Thymus (tissue), 11 donors: Measurements from ENCODE around the gene MAEA. TPM values are rescaled to one million over a fixed set of nuclear protein-coding genes. Genes with fewer than 3 reads are reported as not detected.

ENCODE experiments used
- DNase-seq, 9 donors: peaks; one replicate each; pipeline ENCODE4 v3.0.0-alpha.2; 2013; ENCODE audit warnings: low spot score in 9 of 9, low read depth in 6 of 9, missing footprints in 1 of 9
- H3K27ac ChIP-seq, 2 donors: one replicate each; pipeline ENCODE4 v1.5.1; 2013; ENCODE audit warnings: control low read depth in 1 of 2, low read depth in 1 of 2, low read length in 1 of 2, mild to moderate bottlenecking in 1 of 2, moderate library complexity in 1 of 2
- H3K27me3 ChIP-seq, 2 donors: one replicate each; pipeline ENCODE4 v1.5.1; 2013; ENCODE audit warnings: low read length in 1 of 2; ENCODE audit not compliant: control insufficient read depth in 2 of 2, insufficient read depth in 1 of 2
- H3K36me3 ChIP-seq, 2 donors: one replicate each; pipeline ENCODE4 v1.5.1; 2013; ENCODE audit warnings: low read length in 1 of 2, mild to moderate bottlenecking in 1 of 2, moderate library complexity in 1 of 2; ENCODE audit not compliant: control insufficient read depth in 2 of 2, insufficient read depth in 2 of 2
- H3K4me1 ChIP-seq, 2 donors: one replicate each; pipeline ENCODE4 v1.5.1; 2013; ENCODE audit warnings: low read length in 2 of 2; ENCODE audit not compliant: control insufficient read depth in 2 of 2, insufficient read depth in 2 of 2
- H3K4me3 ChIP-seq, 2 donors: one replicate each; pipeline ENCODE4 v1.5.1; 2013; ENCODE audit warnings: low read length in 2 of 2, control low read depth in 1 of 2, mild to moderate bottlenecking in 1 of 2
- H3K9me3 ChIP-seq, 2 donors: one replicate each; pipeline ENCODE4 v1.5.1; 2013; ENCODE audit warnings: low read length in 1 of 2, mild to moderate bottlenecking in 1 of 2; ENCODE audit not compliant: control insufficient read depth in 2 of 2, insufficient read depth in 1 of 2
- WGBS: extraction: QIAGEN DNeasy Blood & Tissue Kit; methylation state at CpG from one replicate; pipeline ENCODE4 v1.1.7; 2013; 5-methylcytosine and 5-hydroxymethylcytosine counted together
- polyA plus RNA-seq: library from polyadenylated mRNA; stranded (reverse); fragments of 200-250 nt; gene quantifications from one replicate; pipeline ENCODE4 v1.2.3, GENCODE V29; 2013
- total RNA-seq: library from RNA; stranded (reverse); fragments of 120-200 nt; gene quantifications from one replicate; pipeline ENCODE4 v1.2.4, GENCODE V29; 2013
- donor health status: healthy.

The MAEA gene
- total and polyA plus RNA-seq, 2 donors = 45.4 to 113 TPM

DNA sequence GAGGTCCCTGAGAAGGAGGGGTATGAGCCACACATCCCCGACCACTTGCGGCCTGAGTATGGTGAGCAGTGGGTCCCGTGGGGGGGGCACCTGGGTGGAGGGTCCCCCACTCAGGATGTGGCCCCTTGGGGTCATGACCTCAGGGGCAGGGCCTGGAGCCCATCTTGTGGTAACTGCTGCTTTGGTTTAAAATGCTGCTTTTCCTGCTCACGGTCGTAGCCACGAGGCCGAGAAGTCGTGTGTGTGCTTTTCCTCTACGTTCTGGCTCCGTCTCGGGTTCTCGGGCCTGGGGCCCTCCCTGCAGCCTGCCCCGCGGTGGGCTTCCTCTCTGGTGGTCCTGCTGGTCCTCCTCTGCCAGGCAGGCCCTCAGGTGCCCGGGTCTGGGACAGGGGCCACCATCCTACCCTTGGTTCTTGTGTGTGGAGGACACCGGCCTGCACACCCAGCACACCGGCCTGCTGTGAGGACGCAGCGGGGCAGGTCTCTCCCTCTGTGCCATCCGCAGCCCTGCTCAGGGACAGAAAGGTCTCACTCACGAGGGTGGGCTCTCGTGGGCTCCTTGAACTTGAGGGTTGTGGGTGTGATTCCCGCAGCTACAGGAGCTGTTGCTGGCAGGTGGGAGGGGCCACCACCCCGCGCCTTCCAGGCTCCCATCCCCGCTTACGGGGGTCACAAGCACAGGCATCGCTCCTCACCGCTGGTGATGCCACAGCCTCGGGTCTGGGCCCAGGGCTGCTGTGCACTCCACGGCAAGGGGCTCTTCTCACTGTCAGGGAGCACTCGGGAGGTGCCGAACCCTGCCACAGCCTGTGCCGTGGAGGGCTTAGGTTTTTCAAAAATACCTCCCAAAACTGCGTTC is 76.9 kb downstream of the MAEA start:
- DNase-seq = no peak
- peaks cover 0 to 4% of the 10 kb centered on the region in 2 donors for H3K4me1 ChIP-seq
- H3K27ac ChIP-seq = no peak overlapping the region
- 97% methylated on average over 35 of the region's 35 CpGs for WGBS
- H3K4me3 ChIP-seq = no peak overlapping the region
- H3K36me3 ChIP-seq = peaks cover 1 to 42% of the 10 kb centered on the region in 2 donors
- H3K9me3 ChIP-seq = no peaks in the 10 kb centered on the region
- H3K27me3 ChIP-seq = no peaks in the 10 kb centered on the region

- Histone ChIP-seq H3K9me3 (no peaks in the 10 kb centered on the region), H3K4me1 (peaks cover 0 to 4% of the 10 kb centered on the region in 2 donors), H3K27ac (no peak overlapping the region), H3K27me3 (no peaks in the 10 kb centered on the region), H3K36me3 (peaks cover 3 to 44% of the 10 kb centered on the region in 2 donors), H3K4me3 (no peak overlapping the region)
- 98% methylated on average over 17 of the region's 17 CpGs for WGBS
- no peak for DNase-seq
These were observed 77.7 kb downstream of the MAEA start for GRCh38 chr4:1367230-1367935.

GRCh38 chr4:1367936-1368289 is 78.2 kb downstream of the MAEA start:
- Histone ChIP-seq H3K4me1 (peaks cover 0 to 4% of the 10 kb centered on the region in 2 donors), H3K27me3 (no peaks in the 10 kb centered on the region), H3K27ac (no peak overlapping the region), H3K4me3 (no peak overlapping the region), H3K9me3 (no peaks in the 10 kb centered on the region), H3K36me3 (peaks cover 3 to 44% of the 10 kb centered on the region in 2 donors)
- DNase-seq = no peak
- 92% methylated on average over 10 of the region's 10 CpGs for WGBS

GRCh38 chr4:1368421-1369090 is 78.9 kb downstream of the MAEA start:
- Histone ChIP-seq H3K9me3 (no peaks in the 10 kb centered on the region), H3K36me3 (peaks cover 3 to 42% of the 10 kb centered on the region in 2 donors), H3K4me3 (no peak overlapping the region), H3K27ac (no peak overlapping the region), H3K4me1 (peaks cover 0 to 4% of the 10 kb centered on the region in 2 donors), H3K27me3 (no peaks in the 10 kb centered on the region)
- 97% methylated on average over 24 of the region's 24 CpGs for WGBS
- no peak for DNase-seq

- WGBS = 96% methylated on average over 18 of the region's 18 CpGs
- no peak for DNase-seq
These were observed 79.4 kb downstream of the MAEA start for GRCh38 chr4:1369091-1369450.

GRCh38 chr4:1369479-1370079 is 79.9 kb downstream of the MAEA start:
- DNase-seq = no peak
- H3K27me3 ChIP-seq = no peaks in the 10 kb centered on the region
- no peak overlapping the region for H3K4me3 ChIP-seq
- 99% methylated on average over 22 of the region's 22 CpGs for WGBS
- H3K4me1 ChIP-seq = peaks cover 0 to 4% of the 10 kb centered on the region in 2 donors
- H3K36me3 ChIP-seq = peaks cover 3 to 46% of the 10 kb centered on the region in 2 donors
- H3K9me3 ChIP-seq = no peaks in the 10 kb centered on the region
- H3K27ac ChIP-seq = no peak overlapping the region

More at GRCh38 chr4:1369091-1369450, 79.4 kb downstream of the MAEA start:
- Histone ChIP-seq H3K27me3 (no peaks in the 10 kb centered on the region), H3K36me3 (peaks cover 3 to 42% of the 10 kb centered on the region in 2 donors), H3K4me3 (no peak overlapping the region), H3K9me3 (no peaks in the 10 kb centered on the region), H3K4me1 (peaks cover 0 to 4% of the 10 kb centered on the region in 2 donors), H3K27ac (no peak overlapping the region)

DNA sequence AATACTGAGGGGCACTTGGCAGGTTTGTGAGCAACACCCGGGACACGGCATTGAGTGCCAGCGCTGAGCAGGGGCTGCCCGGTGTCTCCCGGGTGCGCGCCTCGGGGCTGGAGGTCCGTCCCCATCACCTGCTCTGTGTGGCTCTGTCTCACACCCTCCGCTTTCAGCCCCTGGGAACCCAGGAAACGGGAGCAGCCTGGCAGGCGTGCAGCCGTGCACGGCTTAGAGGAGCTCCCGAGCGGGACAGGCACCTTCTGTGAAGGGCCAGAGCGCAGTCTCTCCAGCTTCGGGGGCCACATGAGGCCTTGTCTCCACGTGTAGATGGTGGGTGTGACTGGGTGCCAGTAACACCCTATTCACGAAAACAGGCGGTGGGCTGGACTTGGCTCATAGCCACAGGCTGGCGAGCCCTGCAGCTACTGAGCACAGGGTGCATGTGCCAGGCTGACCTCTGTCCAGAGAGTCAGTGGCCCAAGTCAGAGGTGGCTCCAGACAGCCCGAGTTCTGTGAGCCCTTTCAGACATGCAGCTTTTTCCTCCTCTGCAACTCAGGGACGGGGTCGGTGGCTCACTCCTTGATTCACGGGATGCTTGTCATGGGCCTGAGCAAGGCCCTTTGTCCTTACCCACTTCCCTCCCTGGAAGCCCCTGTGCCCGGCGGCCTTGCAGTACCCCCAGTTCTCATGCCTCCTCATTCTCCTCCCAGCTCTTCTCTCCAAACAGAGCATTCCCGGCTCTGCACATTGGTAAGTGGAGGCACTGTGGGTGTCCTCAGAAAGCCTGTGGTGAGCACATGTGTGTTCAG is 80.8 kb downstream of the MAEA start:
- no peak overlapping the region for H3K4me3 ChIP-seq
- 97% methylated on average over 29 of the region's 29 CpGs for WGBS
- H3K4me1 ChIP-seq = peaks cover 0 to 4% of the 10 kb centered on the region in 2 donors
- no peaks in the 10 kb centered on the region for H3K27me3 ChIP-seq
- no peak for DNase-seq
- no peaks in the 10 kb centered on the region for H3K9me3 ChIP-seq
- peaks cover 3 to 50% of the 10 kb centered on the region in 2 donors for H3K36me3 ChIP-seq
- no peak overlapping the region for H3K27ac ChIP-seq
